Measurements from ENCODE around the gene FNDC5.

The FNDC5 gene

GRCh38 chr1:32863881-32864245 is 6.8 kb downstream of the FNDC5 start:
- DNase-seq: no peak

DNA sequence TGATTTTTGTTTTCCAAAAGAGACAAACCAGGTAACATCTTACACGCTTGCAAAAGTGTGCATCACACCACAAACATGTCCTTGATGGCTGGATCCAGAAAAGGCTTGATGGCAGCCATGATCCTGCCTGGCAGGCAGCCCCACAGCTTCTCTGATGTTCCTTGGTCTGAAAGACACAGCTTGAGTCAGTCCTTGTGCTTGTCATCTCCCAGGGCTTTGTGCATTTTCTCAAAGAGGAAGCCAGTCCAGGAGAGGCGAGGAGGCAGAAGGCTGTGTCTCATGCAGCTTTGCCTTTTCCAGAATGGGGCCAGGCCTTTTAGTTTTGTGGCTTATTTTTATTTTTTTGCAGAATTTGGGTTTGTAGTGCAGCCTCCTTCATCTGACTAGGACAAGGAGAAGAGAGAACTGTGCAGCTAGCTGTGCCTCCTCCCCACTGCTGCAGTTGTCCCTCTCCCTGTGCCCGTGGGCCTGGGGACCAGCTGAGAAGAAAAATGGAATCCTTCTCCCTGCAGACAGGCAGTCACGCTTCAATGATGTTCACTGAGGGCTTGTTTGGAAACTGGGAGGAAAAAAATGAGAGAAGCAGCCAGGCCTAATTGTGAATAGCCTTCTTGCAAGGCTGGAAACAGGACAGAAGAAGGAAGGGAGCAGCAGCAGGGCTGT is 7.4 kb downstream of the FNDC5 start:
- DNase-seq: no peak

DNA sequence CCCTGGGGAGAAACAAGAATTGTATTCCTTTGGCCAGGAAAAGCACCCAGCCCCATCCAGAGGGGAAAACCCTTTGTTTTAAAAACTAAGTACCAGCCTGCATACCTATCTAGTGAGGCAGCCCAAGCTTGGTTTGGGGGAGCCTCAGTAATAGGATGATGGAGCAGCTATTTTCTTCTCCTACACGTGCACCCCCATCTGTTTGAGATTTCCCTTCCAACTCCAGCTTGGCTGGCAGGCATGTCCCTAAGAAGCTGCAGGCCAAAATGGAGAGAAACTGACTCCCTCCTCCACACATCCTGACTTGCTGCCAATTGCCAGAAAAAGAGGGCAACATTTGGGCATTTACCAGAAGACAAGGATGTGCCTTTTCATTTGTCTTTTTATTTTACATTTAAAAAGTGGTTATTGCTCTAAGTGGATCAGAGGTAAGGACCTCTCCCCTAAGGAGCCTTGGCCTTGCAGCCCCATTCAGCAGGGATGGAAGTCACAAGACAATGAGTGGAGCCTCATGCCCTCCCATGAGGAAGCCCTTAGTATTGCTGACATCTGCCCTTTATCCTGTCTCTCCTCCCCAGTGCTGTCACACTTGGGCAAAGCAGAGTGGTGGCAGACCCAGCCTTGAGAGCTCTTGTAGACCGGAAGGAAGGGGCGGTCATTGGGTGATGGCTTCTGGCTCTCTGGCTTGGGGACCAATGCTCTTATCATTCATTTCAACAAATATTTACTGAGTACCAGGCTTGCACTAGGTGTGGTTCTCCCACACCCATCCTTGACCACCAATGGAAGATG is 8.6 kb downstream of the FNDC5 start:
- DNase-seq: no peak

GRCh38 chr1:32860566-32860965 is 10.1 kb downstream of the FNDC5 start:
- DNase-seq: no peak

- DNase-seq: no peak
Measured at GRCh38 chr1:32859915-32860314, 10.8 kb downstream of the FNDC5 start.

GRCh38 chr1:32858791-32859190 is 11.9 kb downstream of the FNDC5 start:
- DNase-seq: no peak

GRCh38 chr1:32858136-32858535 is 12.6 kb downstream of the FNDC5 start:
- no peak for DNase-seq

DNA sequence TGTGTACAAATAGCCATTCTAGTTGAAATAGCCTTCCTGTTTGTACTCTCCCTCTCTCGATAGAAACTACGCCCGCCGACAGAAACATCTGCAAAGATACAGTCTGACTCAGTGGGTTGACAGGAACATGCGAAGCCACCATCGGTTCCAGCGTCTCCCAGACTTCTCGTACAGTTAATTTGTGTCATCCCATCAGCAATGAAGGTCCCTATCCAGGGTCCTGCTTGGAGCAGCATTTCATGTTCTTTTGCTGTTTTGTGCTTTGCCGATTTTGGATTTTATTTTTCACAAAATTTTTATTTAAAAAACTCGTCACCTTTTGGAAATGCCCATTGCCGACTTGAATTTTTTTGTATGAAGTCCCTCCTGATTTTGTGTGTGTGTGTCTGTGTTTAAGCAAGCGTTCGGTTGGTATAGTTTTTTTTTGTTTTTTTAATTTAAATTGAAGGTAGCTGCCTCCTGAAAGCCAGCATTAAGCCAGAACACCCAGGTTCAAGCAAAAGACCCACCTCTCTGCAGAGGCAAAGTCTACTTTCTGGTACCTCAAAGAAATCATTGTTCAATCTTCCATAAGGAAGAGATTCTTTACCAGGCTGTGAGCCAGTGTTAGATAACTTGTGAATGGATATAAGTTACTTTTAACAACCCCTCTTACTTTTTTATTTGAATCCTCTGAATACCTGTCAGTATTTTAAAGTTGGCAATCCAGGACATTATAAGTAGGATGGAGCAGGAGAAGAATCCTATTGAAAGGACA is 14.7 kb downstream of the FNDC5 start:
- DNase-seq: no peak

DNA sequence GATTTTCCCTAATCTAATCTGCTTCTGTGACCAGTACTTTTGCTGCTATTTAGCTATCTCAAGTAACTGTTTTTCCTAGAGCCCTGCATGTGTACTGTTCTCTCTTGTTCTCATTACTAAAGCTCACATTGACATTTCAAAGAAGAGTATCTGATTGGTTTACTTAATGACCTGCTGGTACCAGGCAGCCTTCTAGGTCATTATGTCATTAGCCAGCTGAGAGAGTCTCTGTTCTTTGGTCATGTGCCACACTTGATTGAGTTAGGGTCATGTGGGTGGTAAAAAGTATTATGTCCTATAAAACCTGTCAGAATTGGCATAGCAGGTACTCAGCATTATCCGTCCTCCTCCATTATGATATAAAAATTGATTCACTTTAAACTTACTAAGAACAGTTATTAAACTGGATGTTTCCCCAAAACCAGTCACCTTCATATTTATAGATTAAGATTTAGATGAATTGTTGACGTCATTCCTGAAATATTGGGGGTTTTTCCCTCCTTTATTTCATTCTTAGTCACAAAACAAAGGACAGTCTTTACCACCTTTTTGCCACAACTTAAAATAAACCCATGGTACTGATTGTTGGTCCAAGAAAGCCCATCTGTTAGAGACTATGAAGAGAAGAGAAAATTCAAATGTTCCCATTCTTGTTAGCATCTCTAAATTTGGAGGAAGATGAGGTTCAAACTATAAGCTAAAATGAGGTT is 22.2 kb downstream of the FNDC5 start:
- no peak for DNase-seq

- no peak for DNase-seq
Measured at GRCh38 chr1:32831878-32832277, 38.8 kb downstream of the FNDC5 start.

DNA sequence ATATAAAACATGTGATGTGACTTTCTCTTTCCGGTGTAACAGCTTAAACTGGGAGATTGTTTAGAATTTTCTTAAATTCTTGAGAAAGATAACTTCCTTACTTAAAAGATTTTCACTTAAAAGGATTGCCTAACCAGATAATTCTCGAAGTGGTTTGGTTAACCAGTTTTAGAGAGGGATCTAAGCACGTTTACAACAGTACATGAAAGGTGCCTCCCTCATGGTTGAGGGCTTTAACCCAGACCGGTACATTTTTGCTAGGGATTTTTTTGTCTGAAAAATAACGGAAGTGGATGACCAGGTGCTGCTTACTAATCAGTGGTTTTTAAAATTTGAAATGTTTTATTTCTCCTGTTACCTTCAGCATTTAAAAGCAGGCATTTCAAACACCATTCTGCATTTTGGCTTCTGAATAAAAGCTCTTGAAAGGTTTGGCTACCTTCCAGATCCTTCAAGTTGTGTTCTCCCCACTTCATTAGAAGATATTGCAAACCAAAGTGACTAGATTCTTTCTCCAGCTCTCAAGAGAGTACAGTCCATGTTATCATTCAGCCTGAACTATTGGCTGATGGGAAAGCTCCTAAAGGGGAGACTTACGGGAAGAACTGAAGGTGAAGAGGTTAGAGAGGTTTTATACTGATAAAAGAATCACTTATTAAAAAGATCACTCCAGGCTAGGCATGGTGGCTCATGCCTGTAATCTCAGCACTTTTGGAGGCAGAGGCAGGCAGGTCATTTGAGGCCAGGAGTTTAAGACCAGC is 40.4 kb downstream of the FNDC5 start:
- DNase-seq: no peak

DNA sequence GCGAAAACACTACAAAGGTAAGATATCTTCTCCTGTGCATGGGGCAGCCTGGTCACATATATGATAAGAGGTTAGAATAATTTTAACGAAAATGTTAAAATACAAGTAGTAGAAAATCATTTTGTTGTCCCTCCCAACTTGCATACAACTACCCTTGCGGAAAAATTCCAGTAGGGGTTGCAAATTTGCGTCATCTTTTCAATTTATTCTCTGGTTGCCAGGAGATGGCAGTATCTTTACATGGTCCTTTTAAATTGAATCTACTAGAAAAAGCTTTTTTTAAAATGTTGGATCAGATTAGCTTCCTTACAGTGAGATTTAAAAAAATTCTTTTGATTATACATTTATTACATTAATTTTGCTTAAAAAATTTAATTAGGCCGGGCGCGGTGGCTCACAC is 42.4 kb downstream of the FNDC5 start:
- DNase-seq: peak; percentile 50

DNA sequence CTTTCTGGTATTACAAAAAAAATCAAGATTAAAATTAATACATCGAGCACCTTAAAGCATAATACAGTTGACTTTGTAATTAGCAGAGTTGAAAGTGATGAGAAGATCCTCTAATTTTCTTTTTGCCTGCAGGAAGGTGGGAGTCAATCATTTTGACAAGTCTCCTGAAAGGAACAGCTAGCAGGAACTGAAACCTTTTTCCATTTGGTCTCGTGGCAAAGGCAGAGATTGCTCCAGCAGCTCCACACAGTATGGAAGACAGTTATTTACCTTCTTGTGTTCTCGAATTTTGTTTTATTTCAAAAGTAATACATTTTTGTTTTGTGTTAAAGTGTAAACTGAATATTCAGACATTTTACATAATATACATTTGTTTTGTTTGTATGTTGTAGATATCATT is 45.5 kb downstream of the FNDC5 start:
- DNase-seq: no peak

GRCh38 chr1:32818804-32819541 is 51.7 kb downstream of the FNDC5 start:
- peak; percentile 53 for DNase-seq

DNA sequence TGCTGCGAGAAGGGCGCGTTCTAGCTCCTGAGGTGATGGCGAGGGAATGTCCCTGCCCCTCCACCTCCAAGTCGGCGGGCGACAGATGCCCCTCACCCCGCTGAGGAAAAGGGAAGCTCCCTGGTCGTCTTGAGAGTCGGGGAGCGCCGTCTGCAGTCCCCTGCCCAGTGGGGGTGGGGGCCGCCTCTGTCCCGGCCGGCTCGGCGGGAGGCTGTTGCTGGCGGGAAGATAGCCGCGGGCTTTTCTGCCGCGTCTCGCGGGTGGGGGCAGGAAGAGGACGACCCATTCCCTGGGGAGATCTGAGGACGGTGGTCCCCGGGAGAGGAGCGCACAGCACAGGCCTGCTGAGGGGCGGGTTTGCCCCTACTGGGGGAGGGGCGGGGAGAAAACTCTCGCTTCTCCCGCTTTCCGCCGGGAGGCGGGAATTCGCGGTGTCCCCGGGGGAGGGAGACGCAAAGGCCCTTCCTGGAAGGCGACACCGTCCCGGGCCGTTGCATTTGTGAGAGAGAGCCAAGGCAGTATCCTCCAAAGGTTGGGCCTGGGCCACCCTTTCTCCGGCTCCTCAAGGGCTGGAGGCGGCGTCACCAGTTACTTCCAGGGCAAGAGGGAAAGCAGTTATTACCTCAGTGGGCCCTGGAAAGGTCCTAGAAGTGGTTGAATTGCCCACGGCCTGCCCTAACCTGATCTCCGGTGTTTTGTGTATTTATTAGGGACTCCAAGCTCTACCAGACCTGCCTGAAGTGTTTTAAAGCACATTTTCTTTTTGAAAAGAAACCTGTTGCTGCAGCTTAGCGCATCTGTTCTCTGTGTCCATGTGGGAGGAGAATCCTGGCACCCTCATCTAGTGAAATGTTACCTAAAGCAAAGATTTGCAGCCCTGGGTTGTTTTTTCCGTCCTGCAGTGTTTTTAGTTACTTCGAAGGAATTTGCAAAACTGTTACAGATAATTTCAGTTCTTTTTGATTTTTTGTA is 52.6 kb downstream of the FNDC5 start:
- peak; percentile 71 for DNase-seq

DNA sequence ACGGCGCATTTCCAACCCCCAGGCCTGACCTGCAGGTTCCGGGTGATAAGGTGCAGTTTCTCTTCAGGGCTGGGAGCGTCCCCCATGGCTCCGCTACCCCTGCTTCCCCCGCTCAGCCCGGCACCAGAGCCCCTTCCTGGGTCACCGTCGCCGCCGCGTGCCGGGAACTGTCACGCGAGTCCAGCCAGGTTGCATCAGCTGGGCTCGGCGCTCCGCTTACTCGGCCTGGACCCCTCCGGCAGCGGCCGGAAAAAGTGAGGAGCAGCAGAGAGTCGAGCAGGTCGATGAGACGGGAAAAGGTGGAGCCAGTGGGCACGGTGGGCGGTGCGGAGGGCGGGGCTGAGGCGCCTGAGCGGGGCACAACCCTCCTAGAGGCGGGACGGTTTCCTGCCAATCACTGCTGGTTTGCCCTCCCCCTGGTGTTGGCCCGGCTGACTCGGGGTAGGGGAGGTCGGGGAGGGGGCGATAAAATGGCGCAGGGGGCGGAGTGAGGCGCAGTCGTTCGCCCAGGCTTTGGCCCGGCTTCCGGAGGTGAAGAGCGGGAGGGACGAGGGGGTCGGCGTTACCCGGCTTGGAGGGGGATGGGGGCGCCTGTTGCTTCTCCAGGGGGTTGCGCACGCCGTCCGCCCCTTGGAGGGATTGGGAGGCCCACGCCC is 53.4 kb downstream of the FNDC5 start, which contains the start of the genes S100PBP and YARS1:
Gene S100PBP, plus strand, starts transcription at position 495 of the 656 bp plus-strand sequence. CDS start 8,447 bp downstream, outside the sequence.
Gene YARS1, minus strand, starts transcription at position 200 of the 656 bp plus-strand sequence. Its CDS starts 114 bp downstream, at position 86.
- peak; percentile 99 for DNase-seq

- DNase-seq: peak; percentile 56
Measured at GRCh38 chr1:32816676-32817158, 54.0 kb downstream of the FNDC5 start.

- DNase-seq: peak; percentile 24
Measured at GRCh38 chr1:32813941-32814739, 56.6 kb downstream of the FNDC5 start.
